ENCODE data around the gene PUS7L.

DNA sequence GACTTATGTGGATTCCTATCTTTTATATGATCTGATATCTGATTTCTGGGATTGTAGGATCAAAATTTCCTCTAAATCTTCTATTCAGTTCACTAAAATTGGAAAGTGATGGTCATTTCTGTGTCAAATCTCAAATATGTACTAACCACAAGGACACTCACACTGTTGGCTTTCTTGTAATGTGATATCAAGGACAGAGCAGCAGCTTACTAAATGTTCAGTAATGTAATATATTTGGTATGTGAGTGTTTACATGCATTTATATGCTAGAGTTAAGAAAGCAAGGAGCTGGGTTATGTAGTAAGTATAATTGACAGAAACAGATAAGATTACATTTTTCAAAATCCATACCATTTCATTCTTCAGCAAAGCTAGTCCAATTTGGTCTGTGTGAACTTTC, 16.5 kb downstream of the PUS7L start:
- TF ChIP-seq, protein P1, sequence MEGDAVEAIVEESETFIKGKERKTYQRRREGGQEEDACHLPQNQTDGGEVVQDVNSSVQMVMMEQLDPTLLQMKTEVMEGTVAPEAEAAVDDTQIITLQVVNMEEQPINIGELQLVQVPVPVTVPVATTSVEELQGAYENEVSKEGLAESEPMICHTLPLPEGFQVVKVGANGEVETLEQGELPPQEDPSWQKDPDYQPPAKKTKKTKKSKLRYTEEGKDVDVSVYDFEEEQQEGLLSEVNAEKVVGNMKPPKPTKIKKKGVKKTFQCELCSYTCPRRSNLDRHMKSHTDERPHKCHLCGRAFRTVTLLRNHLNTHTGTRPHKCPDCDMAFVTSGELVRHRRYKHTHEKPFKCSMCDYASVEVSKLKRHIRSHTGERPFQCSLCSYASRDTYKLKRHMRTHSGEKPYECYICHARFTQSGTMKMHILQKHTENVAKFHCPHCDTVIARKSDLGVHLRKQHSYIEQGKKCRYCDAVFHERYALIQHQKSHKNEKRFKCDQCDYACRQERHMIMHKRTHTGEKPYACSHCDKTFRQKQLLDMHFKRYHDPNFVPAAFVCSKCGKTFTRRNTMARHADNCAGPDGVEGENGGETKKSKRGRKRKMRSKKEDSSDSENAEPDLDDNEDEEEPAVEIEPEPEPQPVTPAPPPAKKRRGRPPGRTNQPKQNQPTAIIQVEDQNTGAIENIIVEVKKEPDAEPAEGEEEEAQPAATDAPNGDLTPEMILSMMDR (IDR thresholded peaks at IDR 0.05; ENCODE audit: low read depth, low read length): no peak
- TF ChIP-seq EZH2phosphoT487 (IDR thresholded peaks at IDR 0.05; ENCODE audit: low read depth): no peak
